GM18519 (cell line): ENCODE data around the gene TSPAN18.

Experiments
- ATAC-seq: cut with Tn5 transposase; IDR thresholded peaks from one replicate; pipeline ENCODE4 v1.9.1; 2021; ENCODE audit warnings: mild to moderate bottlenecking, moderate library complexity; ENCODE audit not compliant: unreplicated experiment, low FRiP score

TSPAN18 gene

GRCh38 chr11:44815917-44816456 is 89.2 kb downstream of the TSPAN18 start:
- ATAC-seq = no peak

- no peak for ATAC-seq
Measured at GRCh38 chr11:44816761-44817160, 90.0 kb downstream of the TSPAN18 start.

- no peak for ATAC-seq
Measured at GRCh38 chr11:44817207-44817949, 90.6 kb downstream of the TSPAN18 start.

- no peak for ATAC-seq
Measured at GRCh38 chr11:44818110-44818509, 91.3 kb downstream of the TSPAN18 start.

GRCh38 chr11:44819346-44819745 is 92.6 kb downstream of the TSPAN18 start:
- ATAC-seq = no peak

- ATAC-seq = no peak
Measured at GRCh38 chr11:44822369-44822768, 95.6 kb downstream of the TSPAN18 start.

- no peak for ATAC-seq
Measured at GRCh38 chr11:44823006-44823405, 96.2 kb downstream of the TSPAN18 start.

- ATAC-seq = no peak
Measured at GRCh38 chr11:44823868-44824267, 97.1 kb downstream of the TSPAN18 start.

GRCh38 chr11:44824300-44824704 is 97.5 kb downstream of the TSPAN18 start:
- ATAC-seq = no peak

- no peak for ATAC-seq
Measured at GRCh38 chr11:44825058-44825785, 98.5 kb downstream of the TSPAN18 start.

GRCh38 chr11:44826922-44827643 is 100.3 kb downstream of the TSPAN18 start:
- ATAC-seq = no peak

GRCh38 chr11:44828296-44828695 is 101.5 kb downstream of the TSPAN18 start:
- no peak for ATAC-seq

- no peak for ATAC-seq
Measured at GRCh38 chr11:44829838-44830237, 103.1 kb downstream of the TSPAN18 start.

GRCh38 chr11:44831605-44832394 is 105.0 kb downstream of the TSPAN18 start:
- ATAC-seq = no peak

- no peak for ATAC-seq
Measured at GRCh38 chr11:44832452-44832851, 105.7 kb downstream of the TSPAN18 start.

GRCh38 chr11:44833221-44833876 is 106.6 kb downstream of the TSPAN18 start:
- no peak for ATAC-seq

- ATAC-seq = no peak
Measured at GRCh38 chr11:44833877-44834452, 107.2 kb downstream of the TSPAN18 start.

GRCh38 chr11:44834846-44835245 is 108.1 kb downstream of the TSPAN18 start:
- no peak for ATAC-seq

- no peak for ATAC-seq
Measured at GRCh38 chr11:44835296-44835695, 108.5 kb downstream of the TSPAN18 start.
